ENCODE results near the gene TACR2.

The TACR2 gene
- total RNA-seq: 0 to 0.65 (median 0.30) reads per million in 18 experiments

DNA sequence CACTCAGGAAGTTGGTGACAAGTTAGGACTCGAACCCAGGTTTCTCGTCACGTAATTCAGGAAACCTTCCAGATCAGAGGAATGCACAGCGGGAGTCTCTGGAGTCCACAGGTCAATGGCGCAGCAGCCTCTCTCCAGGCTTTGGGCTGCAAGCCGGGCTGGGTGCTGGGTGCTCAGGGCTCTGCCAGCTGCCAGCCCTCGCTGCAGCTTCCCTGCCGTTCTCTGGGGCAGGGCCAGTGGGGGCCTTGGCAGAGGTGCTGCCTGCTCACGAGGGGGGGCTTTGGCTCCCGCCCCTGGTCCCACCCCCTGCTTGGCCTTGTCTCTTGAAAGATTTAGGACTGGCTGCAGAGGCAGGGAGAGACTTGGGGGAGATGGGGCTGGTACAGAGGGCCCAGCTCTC lies at the start of gene TACR2:
TSS of gene TACR2 (minus strand) at position 224 of the 400 bp plus-strand sequence. CDS start 595 bp downstream, outside the sequence.
- DNase-seq: no peak

DNA sequence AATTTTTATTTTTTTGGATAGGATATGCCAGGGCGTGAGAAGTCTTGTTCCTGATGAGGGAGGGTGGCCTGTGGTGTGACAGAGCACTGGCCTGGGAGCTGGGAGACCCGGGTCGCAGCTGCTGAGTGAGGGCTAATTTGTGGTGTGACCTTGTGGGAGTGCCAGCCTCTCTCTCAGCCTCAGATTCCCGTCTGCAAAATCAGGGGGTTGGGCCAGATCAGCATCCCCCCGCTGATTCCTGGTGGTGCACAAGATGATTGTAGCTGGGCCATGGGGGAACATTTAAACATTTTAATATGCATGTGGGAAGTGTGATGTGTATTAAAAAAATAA lies 49.4 kb upstream of the TACR2 start:
- no peak for DNase-seq

DNA sequence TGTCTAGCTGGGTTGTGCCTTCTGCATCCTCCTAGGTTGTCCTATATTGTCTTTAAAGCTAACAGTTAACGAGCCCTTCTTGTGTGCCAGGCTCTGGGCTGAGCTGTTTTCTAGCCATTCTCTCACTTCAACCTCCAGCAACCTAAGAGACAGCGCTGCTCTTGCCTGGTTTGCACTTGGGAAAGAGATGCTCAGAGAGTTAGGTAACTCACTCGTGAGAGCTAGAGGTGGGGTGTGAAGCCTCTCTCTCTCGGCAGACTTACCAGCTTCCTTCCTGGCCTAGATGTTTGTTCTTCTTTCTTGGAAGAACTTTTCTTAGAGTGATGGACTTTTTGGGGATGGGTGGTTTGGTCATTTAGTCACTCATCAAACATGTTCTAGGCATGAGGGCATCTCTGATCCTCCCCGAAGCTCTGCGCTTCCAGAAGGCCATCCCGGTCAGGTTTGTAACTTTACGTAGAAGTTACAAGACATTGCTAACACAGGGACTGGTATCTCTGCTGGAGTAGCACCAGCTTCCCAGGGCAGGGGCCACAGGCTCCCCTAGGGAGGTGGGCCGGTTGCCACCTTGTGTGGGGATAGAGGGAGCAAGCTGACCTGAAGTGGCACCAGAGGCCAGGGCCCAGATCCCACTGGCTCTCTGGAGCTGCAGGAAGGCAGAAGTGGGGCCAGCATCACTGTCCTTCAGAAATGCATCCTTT lies 48.9 kb upstream of the TACR2 start:
- DNase-seq: peak in 1 of 2 donors; percentile 52

DNA sequence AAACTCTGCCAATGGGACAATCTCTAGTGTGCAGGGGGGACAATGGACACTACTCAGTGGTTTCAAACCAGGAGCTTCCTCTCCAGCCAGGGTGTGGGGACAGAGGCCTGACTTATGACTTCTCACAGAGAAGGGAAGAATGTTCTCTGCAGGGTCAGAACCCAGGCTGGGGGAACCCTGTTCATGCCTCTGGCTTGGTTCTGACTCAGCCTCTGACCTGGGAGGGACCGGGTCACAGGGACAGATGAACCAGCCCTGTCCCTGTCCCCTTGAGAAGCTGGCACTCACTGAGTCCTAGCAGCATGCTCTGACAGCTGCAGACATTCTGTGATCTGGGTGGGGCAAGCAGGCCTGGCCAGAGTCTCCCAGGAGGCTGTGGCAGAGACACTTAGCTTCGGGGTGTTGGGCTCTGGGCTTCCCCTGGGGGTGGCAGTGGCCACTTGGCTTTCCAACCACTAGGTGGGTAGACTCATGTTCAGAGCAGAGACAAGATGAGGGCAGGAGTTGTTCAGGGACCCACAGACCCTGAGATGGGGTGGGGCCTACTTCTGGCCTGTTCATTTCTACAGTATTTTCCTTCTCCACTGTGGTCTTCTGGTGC lies 48.2 kb upstream of the TACR2 start:
- peak; percentile 77 to 78 for DNase-seq

DNA sequence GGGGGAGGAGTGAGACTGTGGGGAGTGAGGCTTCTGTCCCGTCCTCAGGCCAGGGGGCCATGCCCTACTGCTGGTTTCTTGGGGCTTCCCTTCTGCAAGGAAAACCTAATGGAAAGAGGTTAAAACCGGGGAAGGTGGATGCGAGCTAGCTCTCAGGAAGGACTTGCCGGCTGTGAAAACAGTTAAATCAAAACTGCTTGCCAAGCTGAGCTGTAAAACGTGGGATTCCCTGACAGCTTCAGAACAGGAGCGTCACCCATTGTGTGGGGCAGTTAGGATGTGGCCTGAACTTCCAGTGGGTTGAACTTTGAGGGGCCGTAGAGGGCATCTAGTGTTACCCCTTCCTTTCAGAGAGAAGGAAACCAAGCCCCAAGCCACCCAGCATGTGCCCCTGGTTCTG lies 47.7 kb upstream of the TACR2 start:
- no peak for DNase-seq

DNA sequence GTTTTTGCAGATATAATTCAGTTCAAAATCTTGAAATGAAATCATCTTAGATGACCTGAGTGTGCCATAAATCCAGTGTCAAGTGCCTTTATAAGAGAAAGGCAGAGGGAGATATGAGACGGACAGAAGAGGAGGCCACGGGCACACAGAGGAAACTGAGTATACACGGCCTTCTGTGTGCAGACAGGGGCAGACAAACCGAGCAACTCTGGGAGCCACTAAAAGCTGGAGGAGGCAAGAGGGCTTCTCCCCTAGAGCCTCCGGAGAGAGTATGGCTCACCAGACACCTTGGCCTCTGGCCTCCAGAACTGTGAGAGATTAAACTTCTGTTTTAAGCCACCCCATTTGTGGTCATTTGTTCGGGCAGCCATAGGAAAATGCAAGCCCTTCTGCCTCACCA lies 47.2 kb upstream of the TACR2 start:
- DNase-seq: no peak

DNA sequence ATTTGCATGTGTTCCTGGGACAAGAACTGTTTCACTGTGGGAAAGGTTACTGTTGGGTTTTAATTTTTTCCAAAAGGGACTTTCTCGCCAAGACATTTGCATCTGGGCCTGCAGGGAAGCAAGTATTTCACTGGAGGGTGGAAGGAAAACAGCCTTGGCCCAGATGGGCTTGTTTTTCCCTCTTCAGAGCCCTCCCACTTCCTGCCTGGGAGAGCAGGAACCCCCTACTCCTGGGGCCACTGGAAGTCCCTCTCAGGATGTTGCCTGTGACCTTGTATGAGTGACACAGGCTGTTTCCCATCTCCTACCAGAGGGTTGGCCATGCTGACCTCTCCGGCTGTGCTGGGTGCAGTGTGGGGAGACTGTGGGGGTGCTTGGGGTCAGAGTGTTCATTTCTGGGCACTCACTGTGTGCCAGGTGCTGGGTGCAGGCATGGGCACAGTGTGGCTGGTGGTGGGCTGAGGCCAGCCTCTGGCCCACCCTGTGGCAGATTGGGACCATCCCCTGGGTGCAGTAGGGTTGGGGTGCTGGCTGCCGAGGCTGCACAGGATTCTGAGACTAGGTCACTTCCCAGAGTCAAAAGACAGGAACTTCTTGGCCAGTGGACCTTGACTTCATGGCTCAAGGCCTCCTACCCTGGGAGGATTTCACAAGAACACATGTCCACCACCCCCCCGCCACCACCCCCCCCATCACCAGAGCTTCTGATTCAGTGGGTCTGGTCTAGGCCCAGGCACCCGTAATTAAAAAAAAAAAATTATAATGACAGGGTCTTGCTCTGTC lies 44.7 kb upstream of the TACR2 start:
- DNase-seq: peak in 1 of 2 donors; percentile 58

DNA sequence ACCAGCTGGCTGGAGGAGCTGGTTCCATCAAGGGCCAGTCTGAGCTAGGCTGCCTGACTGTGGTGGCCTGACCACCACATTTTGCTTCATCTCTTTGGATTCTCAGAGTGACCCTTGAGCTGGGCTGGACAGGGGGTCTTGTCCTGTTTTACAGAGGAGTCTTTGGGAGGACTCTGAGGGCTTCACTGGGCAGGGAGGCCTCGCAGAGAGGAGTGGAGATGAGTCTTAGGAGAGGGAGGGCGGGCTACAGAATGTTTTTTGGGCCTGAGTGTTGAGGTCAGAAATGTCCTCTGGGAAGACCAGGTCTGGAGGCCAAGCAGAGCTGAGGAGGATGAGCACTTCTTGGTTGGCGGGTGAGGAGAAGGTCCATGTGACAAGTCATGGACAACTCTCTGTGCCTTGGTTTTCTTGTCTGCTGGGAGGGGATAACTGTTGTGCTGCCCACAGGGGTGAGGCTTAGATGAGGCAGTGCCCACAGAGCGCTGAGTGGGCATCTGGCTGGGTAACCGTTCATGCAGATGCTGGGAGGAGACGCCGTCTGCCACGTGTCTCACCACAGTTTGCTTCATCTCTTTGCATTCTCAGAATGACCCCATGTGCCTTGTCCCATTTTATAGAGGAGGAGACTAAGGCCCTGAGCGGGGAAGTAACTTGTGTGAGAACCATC lies 44.0 kb upstream of the TACR2 start:
- peak in 1 of 2 donors; percentile 18 for DNase-seq

DNA sequence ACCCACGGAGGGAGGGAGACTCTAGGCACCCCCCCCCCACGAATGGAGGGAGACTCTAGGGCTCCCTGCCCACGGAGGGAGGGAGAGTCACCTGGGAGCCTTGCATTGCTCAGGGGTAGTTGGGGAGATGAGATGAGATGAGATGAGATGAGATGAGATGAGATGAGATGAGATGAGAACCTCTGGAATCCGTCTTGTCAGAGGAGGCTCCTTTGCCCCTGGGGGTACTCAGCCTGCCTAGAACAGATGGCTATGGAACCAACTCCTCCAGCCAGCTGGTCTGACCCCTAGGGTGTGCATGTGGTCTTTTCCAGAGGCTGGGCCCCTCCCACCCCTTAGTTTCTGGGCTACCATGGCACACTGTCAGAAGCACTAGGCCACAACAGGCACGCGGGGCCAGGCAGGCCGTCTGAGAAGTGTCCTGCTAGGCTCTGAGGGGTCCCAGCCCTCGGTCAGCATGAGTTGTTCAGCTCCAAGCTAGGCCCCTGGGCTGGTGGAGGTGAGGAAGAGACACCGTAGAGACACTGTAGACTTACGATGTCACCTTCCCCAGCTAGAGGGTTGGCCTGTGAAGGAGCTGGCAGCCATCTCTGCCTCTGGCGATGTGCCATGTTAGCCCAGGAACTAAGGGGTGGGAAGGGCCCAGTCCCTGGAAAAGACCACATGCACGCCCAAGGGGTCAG lies 43.3 kb upstream of the TACR2 start:
- DNase-seq: no peak

DNA sequence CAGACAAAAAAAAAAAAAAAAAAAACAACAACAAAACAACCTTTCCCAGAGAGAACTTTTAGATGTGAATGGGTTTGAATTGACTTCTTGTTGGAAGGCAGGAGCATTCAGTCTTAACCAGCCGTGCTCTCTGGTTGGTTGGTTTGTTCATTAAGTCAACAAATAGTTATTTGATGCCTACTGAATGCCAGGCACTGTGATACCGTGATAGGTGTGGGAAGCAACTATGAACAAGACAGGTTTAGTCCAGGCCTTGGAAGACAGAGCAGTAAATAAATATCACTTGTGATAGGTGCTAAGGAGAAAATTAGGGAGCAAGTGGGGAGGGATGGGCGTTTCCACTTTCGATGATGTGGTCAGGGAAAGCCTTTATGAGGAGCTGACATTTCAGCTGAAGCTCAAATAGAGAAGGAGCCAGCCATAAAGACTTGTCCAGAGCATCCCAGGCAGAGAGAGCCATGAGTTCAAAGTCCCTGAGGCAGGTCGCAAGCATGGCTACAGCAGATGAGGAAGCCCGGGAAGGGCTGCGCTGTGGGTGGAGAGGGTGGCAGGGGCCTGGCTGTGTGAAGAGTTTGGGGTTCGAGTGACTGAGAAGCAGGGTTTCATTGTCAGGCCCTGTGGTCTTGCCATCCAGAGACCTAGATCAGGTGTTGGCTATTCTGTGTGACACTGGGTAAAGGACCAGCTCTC lies 42.5 kb upstream of the TACR2 start:
- DNase-seq: no peak

DNA sequence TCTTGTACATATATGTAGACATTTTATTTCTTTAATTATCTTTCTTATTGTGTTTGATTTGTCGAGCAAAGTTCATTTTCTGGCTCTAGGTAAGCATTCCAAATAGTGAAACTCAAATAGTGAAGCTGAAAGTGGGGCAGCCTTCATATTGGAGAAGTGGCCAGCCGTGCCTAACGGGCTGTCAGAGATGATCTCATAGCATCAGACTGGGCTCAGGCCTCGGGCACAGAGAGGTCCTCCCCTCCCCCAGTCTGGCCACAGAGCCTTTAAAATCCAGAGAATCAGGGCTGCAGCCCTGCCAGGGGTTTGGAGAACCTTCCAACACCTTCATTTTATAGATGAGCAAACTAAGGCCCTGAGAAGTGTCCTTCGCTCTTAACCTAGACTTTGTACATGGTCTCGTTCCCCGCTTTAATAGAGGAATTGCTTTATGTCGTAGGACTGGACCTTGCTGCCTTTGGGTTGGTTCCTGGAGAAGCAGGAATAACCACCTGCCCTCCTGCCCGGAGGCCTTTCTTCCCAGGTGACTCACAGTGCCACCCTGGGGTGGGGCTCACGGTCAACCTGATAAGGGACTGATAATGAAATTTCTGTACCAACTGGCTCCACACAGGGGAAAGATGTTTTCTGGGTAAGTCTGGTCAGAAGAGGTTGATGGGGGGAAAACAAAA lies 41.8 kb upstream of the TACR2 start:
- DNase-seq: peak; percentile 76 to 83

DNA sequence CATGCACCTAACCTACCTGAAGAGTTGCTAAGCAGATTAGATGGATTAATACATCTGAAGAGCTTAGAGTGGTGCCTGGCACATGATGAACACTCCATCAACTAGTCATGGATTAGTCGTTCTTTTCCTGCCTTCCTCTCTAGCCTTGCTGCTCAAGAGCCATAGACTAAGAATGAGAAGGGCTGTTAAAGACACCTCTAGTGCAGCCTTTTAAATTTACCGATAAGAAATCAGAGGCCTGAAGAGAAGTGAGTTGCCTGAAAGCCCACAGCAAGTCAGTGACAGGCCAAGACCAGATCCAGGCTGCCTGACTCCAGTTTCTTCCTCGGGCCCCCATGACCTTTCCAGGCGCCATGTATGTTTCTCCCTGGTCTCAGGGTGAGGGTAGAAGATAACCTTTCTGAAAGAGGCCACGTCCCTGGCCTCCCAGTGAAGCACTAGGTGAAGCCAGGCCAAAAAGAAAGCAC lies 41.1 kb upstream of the TACR2 start:
- DNase-seq: no peak

DNA sequence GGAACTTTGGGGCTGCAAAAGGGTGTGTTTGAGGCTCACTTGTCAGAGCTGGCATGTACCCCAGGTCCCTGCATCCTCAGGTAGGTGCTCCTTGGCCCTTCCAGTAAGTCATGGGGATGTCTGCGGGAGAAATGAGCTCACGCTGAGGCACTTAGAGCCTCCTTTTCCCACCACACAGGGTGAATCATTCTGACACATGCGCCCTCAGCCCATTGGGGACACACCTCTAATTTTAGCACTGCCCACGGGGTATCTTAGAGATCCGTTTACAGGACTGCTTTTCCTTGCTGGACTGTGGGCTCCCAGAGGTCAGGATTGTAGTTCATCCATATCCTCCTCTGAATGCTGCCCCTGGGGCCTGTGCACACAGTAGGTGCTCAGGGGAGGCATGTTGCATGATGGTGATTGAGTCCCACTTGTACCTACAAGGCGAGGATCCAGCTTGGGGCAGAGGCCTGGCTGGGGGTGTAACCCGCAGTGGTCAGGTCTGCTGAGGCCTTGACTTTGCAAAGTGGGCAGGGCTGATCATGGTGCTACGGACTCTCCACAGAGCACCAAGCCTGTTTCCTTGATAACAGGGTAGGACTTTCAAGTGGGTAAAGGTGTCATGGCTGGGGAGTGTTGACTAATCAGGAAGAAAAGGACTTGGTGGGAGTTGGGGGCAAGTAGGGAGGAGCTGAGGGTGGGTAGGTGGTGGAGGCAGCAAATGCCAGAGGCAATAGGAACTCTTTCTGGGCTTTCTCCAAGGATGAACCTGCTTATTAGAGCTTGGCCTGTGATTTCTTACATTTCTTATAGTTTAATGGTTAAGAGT lies 40.4 kb upstream of the TACR2 start:
- peak in 1 of 2 donors; percentile 45 for DNase-seq

DNA sequence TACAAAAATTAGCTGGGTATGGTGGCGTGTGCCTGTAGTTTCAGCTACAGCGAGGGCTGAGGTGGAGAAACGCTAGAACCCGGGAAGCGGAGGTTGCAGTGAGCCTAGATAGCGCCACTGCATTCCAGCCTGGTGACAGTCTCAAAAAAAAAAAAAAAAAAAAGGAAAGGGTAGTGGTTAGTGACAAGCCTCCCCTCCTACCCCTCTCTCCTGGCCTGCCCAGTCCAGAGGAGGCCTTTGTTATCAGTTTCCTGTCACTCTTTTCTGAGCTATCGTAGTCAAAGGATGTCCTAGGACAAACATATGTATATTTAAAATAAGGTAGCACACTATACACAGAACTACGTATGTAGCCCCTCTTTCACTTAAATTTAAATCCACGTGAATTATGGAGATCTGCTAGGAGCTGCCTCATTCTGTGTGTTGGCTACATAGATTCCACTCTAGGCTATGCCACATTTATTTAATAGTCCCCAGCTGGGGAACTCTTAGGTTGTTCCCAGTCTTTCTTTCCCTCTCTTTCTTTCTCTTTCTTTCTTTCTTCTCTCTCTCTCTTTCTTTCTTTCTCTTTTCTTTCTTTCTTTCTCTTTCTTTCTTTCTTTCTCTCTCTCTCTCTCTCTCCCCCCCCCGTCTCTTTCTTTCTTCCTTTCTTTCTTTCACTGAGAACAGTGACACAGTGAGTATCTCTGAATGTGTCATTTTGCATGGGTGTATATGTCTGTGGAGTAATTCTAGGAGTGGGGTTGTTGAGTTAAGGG lies 38.5 kb upstream of the TACR2 start:
- DNase-seq: no peak

DNA sequence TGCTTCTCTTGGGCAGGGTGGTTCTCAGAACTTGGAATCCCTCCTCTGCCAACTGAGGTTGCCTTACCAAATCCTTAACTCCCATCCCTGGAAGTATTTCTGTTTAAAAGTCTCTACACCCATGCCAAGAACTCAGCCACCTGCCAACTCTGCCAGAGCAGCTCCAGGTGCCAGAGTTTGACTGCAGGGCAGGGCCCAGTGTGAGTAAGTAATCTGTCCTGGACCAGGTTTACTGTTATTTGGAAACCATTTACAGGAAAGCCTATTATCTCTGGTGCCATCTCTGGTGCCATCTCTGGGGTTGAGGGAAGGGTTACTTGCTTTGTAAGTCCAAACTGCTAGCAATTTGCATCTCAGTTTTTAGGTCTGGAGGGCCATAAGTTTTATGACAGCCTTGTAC lies 37.1 kb upstream of the TACR2 start:
- DNase-seq: no peak

DNA sequence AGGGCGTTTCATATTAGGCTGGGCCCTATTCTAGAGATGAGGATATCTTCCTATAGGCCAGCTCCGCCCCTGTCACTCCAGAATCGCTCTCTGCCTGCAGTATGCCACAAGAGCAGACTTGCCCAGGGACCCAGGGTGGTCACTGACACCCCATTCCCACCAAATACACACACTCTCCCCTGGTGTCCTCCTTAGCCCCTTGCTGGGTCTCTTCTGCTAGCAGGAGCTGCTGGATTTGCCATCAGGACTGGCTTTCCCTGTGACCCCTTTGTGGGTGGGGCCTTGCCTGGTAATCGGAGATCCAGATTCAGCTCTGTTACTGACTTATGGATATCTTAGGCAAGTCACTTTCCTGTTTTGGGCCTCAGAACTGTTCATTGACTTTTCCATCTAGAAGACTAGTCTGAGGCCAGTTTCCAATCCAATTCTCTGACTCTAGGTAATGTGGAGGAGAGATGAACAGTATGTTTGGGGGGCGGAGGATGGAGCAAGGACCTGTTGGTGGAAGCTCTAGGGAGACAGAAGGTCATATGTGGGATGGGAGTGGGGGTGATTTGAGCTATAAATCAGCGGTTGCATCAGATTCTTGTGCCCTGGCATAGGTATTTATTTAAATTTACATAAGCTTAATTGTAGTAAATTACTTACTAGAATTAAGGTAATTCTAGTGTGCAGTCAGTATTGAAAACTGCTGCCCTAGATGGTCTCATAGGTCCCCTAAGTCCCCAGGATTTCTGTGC lies 36.1 kb upstream of the TACR2 start:
- no peak for DNase-seq

DNA sequence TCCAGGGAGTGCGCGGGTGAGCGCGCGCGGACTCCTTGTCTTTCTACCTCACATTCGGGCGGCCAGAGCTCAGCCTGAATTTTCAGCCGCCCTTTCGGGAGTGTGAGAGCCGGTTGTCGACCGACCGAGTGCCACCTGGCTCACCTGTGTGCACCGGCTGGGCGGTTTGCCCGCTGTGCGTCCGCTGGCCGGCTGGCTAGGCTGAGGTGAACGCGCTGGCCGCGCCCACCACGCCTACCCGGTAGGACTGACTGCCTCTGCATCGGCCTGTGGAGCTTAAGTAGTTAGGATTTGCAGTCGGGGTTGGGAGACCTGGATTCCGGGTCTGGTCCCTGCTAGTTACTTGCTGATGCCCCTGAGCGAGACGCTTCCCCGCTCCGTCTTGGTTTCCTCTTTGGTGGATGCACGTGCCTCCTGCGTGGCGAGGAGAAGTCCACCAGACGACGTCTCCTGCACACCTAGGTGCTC lies 35.1 kb upstream of the TACR2 start:
- no peak for DNase-seq

DNA sequence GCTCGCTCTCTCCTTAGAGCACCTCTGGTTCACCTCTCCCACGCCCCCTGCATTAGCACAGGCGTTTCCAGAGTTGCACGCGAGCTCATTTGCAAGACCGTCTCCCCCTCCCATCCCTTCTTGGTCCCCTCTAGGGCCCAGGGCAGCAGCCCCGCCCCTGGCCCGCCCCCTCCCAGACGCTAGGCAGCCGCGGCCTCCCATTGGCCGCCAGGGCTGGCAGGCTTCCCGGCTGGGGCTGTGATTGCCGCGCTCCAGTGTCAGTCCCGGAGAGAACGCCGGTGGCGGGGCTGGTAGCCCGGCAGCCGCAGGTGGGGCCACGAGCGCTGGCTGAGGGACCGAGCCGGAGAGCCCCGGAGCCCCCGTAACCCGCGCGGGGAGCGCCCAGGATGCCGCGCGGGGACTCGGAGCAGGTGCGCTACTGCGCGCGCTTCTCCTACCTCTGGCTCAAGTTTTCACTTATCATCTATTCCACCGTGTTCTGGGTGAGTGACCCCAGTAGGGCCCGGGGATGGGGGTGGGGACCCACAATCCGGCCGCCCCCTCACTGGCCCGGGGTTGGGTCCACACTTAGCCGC lies 34.6 kb upstream of the TACR2 start, which contains the start of gene TSPAN15:
TSS of gene TSPAN15 (plus strand) at position 257 of the 575 bp plus-strand sequence. CDS start at position 387, 130 bp downstream.
- DNase-seq: peak; percentile 76 to 83

Measured in inflammatory macrophage (primary cell).